Erythroblast (primary cell): ENCODE measurements around the gene SEMA3F.

Source experiments
- GATA1 ChIP-seq: IDR thresholded peaks from 2 replicates; pipeline ENCODE4 v1.6.1; 2011; ENCODE audit warnings: low read depth, mild to moderate bottlenecking, control low read depth, low read length, moderate library complexity
- POLR2A ChIP-seq: IDR thresholded peaks from 2 replicates; pipeline ENCODE4 v1.6.1; 2011; ENCODE audit warnings: mild to moderate bottlenecking, low read length

- TF ChIP-seq POLR2A (no peak), GATA1 (no peak)
These were observed 24.6 kb downstream of the SEMA3F start for GRCh38 chr3:50179710-50180109.
